ENCODE results near the gene ATP2B2. TPM values are rescaled to one million over a fixed set of nuclear protein-coding genes. Genes with fewer than 3 reads are reported as not detected.

Gene ATP2B2
- total and polyA plus RNA-seq, 2 donors from 2014 or later, result 0.19 to 0.22 TPM

GRCh38 chr3:10292505-10293419, 212.6 kb downstream of the ATP2B2 start, which contains the start of gene GHRL:
Gene GHRL, minus strand, starts transcription at chr3:10292947. Its CDS starts 2,767 bp downstream, at chr3:10290180.
- Histone ChIP-seq H3K9me3 (ENCODE audit: control insufficient read depth in 2 of 3, insufficient read depth in 1 of 3, low read length in 3 of 3) (no peaks in the 10 kb centered on the region), H3K36me3 (ENCODE audit: control insufficient read depth in 2 of 3, insufficient read depth in 3 of 3, low read length in 3 of 3) (peaks cover 0 to 5% (median 2%) of the 10 kb centered on the region in 3 donors), H3K4me1 (ENCODE audit: control insufficient read depth in 2 of 3, insufficient read depth in 2 of 3, low read depth in 1 of 3, low read length in 3 of 3) (no peaks in the 10 kb centered on the region), H3K4me3 (ENCODE audit: low read length in 3 of 3) (no peak within 1 kb of the TSS), H3K27ac (ENCODE audit: low read depth in 2 of 2, low read length in 2 of 2) (no peak within 1 kb of the TSS), H3K9ac (ENCODE audit: low read length in 3 of 3) (no peak within 1 kb of the TSS), H3K27me3 (ENCODE audit: control insufficient read depth, insufficient read depth, low read length) (no peaks in the 10 kb centered on the region)
- no peak for FAIRE-seq
- DNase-seq, result no peak
- intact Hi-C loops (cut with DNase I), result no loop called here
- no peak for TF ChIP-seq CTCF (IDR thresholded peaks at IDR 0.05; ENCODE audit: borderline replicate concordance, extremely low read depth, insufficient read depth)

- no peak overlapping the region for H3K27ac ChIP-seq (ENCODE audit: low read depth in 2 of 2, low read length in 2 of 2)
- no peak for TF ChIP-seq CTCF (IDR thresholded peaks at IDR 0.05; ENCODE audit: borderline replicate concordance, extremely low read depth, insufficient read depth)
Measured at GRCh38 chr3:10291641-10292040, 213.7 kb downstream of the ATP2B2 start.

GRCh38 chr3:10290481-10291176, 214.8 kb downstream of the ATP2B2 start:
- Histone ChIP-seq H3K27me3 (ENCODE audit: control insufficient read depth, insufficient read depth, low read length) (no peaks in the 10 kb centered on the region), H3K9me3 (ENCODE audit: control insufficient read depth in 2 of 3, insufficient read depth in 1 of 3, low read length in 3 of 3) (no peaks in the 10 kb centered on the region), H3K36me3 (ENCODE audit: control insufficient read depth in 2 of 3, insufficient read depth in 3 of 3, low read length in 3 of 3) (peaks cover 0 to 10% (median 0%) of the 10 kb centered on the region in 3 donors), H3K4me1 (ENCODE audit: control insufficient read depth in 2 of 3, insufficient read depth in 2 of 3, low read depth in 1 of 3, low read length in 3 of 3) (peaks cover 0 to 6% (median 0%) of the 10 kb centered on the region in 3 donors), H3K4me3 (ENCODE audit: low read length in 3 of 3) (no peak overlapping the region), H3K27ac (ENCODE audit: low read depth in 2 of 2, low read length in 2 of 2) (no peak overlapping the region), H3K9ac (ENCODE audit: low read length in 3 of 3) (no peak overlapping the region)
- TF ChIP-seq CTCF (IDR thresholded peaks at IDR 0.05; ENCODE audit: borderline replicate concordance, extremely low read depth, insufficient read depth), result no peak
- DNase-seq (peak in 4 of 5 donors; percentile 57 to 71 (median 66)), FAIRE-seq (no peak)
- intact Hi-C loops (cut with DNase I), result no loop called here

More at GRCh38 chr3:10291641-10292040, 213.7 kb downstream of the ATP2B2 start:
- DNase-seq (no peak), FAIRE-seq (no peak)
- no peak overlapping the region for H3K9ac ChIP-seq (ENCODE audit: low read length in 3 of 3)
- H3K36me3 ChIP-seq (ENCODE audit: control insufficient read depth in 2 of 3, insufficient read depth in 3 of 3, low read length in 3 of 3), result peaks cover 0 to 10% (median 1%) of the 10 kb centered on the region in 3 donors
- H3K4me3 ChIP-seq (ENCODE audit: low read length in 3 of 3), result no peak overlapping the region
- H3K9me3 ChIP-seq (ENCODE audit: control insufficient read depth in 2 of 3, insufficient read depth in 1 of 3, low read length in 3 of 3), result no peaks in the 10 kb centered on the region
- no peaks in the 10 kb centered on the region for H3K27me3 ChIP-seq (ENCODE audit: control insufficient read depth, insufficient read depth, low read length)
- peaks cover 0 to 3% (median 0%) of the 10 kb centered on the region in 3 donors for H3K4me1 ChIP-seq (ENCODE audit: control insufficient read depth in 2 of 3, insufficient read depth in 2 of 3, low read depth in 1 of 3, low read length in 3 of 3)
- intact Hi-C loops (cut with DNase I), result no loop called here

Measured in kidney (tissue), 14 donors.